Measurements from ENCODE around the gene BANF1.

- no peak for TF ChIP-seq NFIC (IDR thresholded peaks at IDR 0.05; ENCODE audit: low read depth, low read length)
- TF ChIP-seq EED (IDR thresholded peaks at IDR 0.05; ENCODE audit: low read depth), result no peak
- TF ChIP-seq, protein P1, sequence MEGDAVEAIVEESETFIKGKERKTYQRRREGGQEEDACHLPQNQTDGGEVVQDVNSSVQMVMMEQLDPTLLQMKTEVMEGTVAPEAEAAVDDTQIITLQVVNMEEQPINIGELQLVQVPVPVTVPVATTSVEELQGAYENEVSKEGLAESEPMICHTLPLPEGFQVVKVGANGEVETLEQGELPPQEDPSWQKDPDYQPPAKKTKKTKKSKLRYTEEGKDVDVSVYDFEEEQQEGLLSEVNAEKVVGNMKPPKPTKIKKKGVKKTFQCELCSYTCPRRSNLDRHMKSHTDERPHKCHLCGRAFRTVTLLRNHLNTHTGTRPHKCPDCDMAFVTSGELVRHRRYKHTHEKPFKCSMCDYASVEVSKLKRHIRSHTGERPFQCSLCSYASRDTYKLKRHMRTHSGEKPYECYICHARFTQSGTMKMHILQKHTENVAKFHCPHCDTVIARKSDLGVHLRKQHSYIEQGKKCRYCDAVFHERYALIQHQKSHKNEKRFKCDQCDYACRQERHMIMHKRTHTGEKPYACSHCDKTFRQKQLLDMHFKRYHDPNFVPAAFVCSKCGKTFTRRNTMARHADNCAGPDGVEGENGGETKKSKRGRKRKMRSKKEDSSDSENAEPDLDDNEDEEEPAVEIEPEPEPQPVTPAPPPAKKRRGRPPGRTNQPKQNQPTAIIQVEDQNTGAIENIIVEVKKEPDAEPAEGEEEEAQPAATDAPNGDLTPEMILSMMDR (IDR thresholded peaks at IDR 0.05 in 2 of 3, conservative IDR thresholded peaks at IDR 0.05 in 1 of 3; ENCODE audit: control insufficient read depth in 2 of 3, extremely low read depth in 1 of 3, insufficient read depth in 1 of 3, low read depth in 3 of 3, low read length in 3 of 3), result peak; percentile 92 to 100 (median 99); a peak in 5 of 6 replicates
- TF ChIP-seq CHD1 (IDR thresholded peaks at IDR 0.05; ENCODE audit: low read depth, low read length), result no peak
- TF ChIP-seq SIX5 (IDR thresholded peaks at IDR 0.05; ENCODE audit: low read depth, low read length, severe bottlenecking), result peak; percentile 13
- no peak for TF ChIP-seq CREB1 (IDR thresholded peaks at IDR 0.05; ENCODE audit: low read depth)
- TF ChIP-seq BCL3 (IDR thresholded peaks at IDR 0.05; ENCODE audit: borderline replicate concordance, insufficient read depth, low read depth, low read length, poor library complexity, severe bottlenecking), result no peak
- TF ChIP-seq POLR2A (IDR thresholded peaks at IDR 0.05; ENCODE audit: low read depth, low read length), result no peak; the same call in 1 of the 2 replicates
These were observed 13.3 kb upstream of the BANF1 start for GRCh38 chr11:65988791-65989592.
